HL-60 (cell line): Measurements from ENCODE around the gene RRP7A.

Experiments
- POLR2AphosphoS5 ChIP-seq: IDR thresholded peaks from 2 replicates; pipeline ENCODE4 v1.6.1; 2012; ENCODE audit warnings: low read depth
- TF ChIP-seq, protein P1 (sequence below): IDR thresholded peaks from one replicate; pipeline ENCODE4 v1.5.1; 2011; ENCODE audit warnings: low read length, control low read depth, inconsistent platforms; ENCODE audit not compliant: insufficient read depth

GRCh38 chr22:42533638-42533977, 14.0 kb upstream of the RRP7A start:
- TF ChIP-seq, protein P1, sequence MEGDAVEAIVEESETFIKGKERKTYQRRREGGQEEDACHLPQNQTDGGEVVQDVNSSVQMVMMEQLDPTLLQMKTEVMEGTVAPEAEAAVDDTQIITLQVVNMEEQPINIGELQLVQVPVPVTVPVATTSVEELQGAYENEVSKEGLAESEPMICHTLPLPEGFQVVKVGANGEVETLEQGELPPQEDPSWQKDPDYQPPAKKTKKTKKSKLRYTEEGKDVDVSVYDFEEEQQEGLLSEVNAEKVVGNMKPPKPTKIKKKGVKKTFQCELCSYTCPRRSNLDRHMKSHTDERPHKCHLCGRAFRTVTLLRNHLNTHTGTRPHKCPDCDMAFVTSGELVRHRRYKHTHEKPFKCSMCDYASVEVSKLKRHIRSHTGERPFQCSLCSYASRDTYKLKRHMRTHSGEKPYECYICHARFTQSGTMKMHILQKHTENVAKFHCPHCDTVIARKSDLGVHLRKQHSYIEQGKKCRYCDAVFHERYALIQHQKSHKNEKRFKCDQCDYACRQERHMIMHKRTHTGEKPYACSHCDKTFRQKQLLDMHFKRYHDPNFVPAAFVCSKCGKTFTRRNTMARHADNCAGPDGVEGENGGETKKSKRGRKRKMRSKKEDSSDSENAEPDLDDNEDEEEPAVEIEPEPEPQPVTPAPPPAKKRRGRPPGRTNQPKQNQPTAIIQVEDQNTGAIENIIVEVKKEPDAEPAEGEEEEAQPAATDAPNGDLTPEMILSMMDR: no peak
- TF ChIP-seq POLR2AphosphoS5: no peak
